ENCODE data around the gene OR1C1.
"Not testable (repeated sequence)": the region's sequence is repeated elsewhere in the genome, so short reads cannot be mapped to it uniquely, and the experiment has no call there.

GRCh38 chr1:247742215-247742760, 18.1 kb downstream of the OR1C1 start:
- TF ChIP-seq GATA1 (IDR thresholded peaks at IDR 0.05; ENCODE audit: low read depth, low read length); POLR2A (IDR thresholded peaks at IDR 0.05; ENCODE audit: low read length): not testable (repeated sequence)

Measured in erythroblast (primary cell).